HG02852 (cell line): ENCODE measurements around the gene S100A8.

Source experiments
- ATAC-seq: cut with Tn5 transposase; IDR thresholded peaks from one replicate; pipeline ENCODE4 v1.9.1; 2021; ENCODE audit warnings: mild to moderate bottlenecking, moderate library complexity; ENCODE audit not compliant: unreplicated experiment

S100A8 gene

DNA sequence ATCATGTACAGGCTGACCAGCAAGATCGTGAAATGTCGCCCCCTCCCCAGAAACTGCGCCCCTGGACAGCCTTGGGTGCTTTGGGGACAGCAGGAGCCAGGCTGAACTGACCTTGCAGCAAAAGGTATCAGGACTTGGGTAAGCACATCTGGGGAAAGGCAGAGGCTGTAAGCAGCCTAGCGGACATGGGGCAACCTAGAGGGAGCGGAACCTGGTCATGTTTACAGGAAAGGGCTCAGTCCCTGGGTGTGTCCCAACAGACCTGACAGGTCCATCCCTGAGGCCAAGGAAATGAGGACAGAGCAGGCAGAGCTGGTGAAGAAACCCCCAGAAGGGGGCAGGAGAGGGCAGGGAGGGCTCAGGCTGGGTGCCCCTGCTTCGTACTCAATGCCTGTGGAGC is 3.1 kb upstream of the S100A8 start:
- ATAC-seq = no peak

GRCh38 chr1:153392822-153393221 is 1.9 kb upstream of the S100A8 start:
- ATAC-seq = no peak

GRCh38 chr1:153392258-153392657 is 1.4 kb upstream of the S100A8 start:
- no peak for ATAC-seq

GRCh38 chr1:153389973-153390879 is 647 bp downstream of the S100A8 start:
- ATAC-seq = no peak

DNA sequence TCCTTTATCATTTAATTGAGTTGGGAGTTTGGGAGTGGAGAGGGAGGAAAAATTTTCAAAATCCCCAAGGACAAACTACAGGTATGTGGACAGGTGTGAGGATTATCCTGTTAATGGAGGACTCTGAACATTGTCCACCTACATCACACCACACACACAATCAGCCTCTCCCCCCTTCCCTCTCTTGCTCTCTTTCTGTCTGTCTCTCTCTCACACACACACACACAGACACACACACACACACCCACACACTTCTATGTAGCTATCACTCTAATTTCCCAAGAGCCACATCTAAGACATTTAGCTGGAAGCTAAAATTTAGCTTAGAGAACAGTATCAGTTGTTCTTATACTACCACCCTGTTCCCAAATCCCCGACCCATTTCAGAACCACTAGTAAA is 1.5 kb downstream of the S100A8 start:
- ATAC-seq = no peak

DNA sequence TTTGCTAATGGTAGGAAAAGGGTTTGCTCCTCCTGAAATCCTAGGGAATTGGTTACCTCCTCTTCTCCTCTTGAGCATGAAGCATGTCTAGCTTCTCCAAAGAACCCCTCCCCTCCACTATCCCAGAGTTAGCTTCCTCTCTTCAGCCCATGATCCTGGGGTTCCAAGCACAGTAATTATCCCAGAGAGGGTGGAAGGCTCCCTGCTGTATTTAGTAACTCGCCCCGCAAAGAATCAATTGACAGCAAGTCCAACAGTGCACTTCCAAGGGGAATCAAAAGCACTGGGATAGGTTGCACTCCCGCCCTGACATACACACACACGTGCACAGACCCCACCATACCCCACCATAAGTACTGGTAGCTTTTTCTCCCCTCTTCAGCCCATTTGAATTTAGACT is 3.1 kb downstream of the S100A8 start:
- no peak for ATAC-seq

- ATAC-seq = no peak
Measured at GRCh38 chr1:153387001-153387400, 3.9 kb downstream of the S100A8 start.

GRCh38 chr1:153386500-153386901 is 4.4 kb downstream of the S100A8 start:
- no peak for ATAC-seq

GRCh38 chr1:153384958-153385580 is 5.8 kb downstream of the S100A8 start:
- ATAC-seq = no peak

- ATAC-seq = no peak
Measured at GRCh38 chr1:153380711-153381110, 10.2 kb downstream of the S100A8 start.

- no peak for ATAC-seq
Measured at GRCh38 chr1:153379591-153379990, 11.3 kb downstream of the S100A8 start.

DNA sequence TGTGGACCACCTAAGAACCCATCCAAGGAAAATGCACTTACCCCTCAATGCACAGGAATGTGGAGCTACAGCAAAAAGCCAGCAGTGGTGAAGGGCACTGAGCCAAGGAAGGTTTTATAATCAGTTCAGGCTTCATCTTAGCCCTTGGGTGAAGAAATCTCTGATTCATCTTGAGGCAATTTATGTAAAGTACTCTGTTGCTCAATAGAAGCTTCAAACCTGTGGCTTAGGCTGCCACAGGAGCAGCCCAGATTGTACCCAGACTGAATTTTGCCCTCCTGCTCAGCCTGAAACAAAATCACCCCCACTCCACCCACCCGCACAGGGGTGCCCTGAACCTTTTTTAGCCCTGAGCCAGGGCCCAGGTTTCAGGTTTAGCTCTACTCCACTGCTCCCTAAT is 15.4 kb downstream of the S100A8 start, which contains the start of gene S100A12:
TSS of gene S100A12 (minus strand) at position 111 of the 400 bp plus-strand sequence. CDS start 1,029 bp downstream, outside the sequence.
- ATAC-seq = no peak

DNA sequence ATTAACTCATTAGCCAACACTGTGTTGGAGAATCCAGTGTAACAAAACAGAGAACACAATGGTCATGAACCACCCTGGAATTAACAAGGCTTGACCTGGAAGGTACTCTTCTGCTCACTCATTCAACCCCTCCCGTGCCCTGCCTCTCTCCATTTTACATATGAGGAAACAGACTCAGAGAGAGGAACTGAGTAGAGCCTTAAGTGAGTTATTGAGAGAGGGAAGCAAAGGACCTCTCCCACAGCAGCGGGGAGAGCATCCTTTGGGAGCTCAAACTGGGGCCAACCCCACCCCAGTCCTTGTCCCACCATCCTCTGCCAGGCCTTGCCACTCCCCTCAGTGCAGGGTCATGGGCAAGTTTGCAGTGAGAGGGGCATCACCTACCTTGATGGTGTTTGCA is 16.8 kb downstream of the S100A8 start:
- no peak for ATAC-seq

- no peak for ATAC-seq
Measured at GRCh38 chr1:153372571-153372970, 18.3 kb downstream of the S100A8 start.

GRCh38 chr1:153371231-153371630 is 19.6 kb downstream of the S100A8 start:
- no peak for ATAC-seq

- no peak for ATAC-seq
Measured at GRCh38 chr1:153370146-153370545, 20.7 kb downstream of the S100A8 start.

DNA sequence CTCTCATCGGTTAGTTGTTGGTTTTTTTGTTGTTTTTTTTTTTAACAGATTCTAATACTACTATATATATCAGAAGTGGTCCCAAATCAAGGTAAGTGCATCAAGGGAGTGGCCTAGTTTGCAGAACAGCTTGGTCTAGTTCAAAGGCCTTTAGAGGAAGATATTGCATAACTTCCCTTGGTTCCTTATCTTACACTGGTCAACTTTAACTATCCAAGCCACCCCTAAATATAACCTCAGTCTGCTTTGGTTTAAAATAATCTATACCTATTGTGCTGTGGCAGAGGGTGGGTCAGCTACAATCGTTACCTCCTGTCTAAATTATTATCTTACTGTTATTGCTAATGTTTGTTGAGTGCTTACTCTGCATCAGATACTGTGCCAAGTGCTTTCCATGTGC is 22.4 kb downstream of the S100A8 start:
- no peak for ATAC-seq

DNA sequence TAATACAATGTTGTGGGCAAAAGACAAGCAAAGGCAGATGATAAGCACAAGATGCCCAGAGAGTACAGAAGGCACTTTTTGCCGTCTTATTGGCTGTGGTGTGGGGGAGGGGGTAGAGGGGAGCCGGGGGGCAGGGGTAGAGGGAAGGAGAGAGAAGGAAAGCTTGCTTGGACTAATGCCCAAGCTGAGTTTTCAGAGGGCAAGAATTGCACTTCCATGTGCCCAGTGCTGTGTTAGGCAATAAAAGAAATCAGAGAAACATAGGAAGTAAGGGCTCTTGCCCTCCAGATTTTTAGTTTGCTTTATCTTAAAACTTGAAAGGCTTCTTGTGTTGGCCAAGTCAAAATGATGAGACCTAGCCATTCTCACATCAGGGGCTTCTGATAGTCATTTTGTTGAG is 23.8 kb downstream of the S100A8 start:
- no peak for ATAC-seq

DNA sequence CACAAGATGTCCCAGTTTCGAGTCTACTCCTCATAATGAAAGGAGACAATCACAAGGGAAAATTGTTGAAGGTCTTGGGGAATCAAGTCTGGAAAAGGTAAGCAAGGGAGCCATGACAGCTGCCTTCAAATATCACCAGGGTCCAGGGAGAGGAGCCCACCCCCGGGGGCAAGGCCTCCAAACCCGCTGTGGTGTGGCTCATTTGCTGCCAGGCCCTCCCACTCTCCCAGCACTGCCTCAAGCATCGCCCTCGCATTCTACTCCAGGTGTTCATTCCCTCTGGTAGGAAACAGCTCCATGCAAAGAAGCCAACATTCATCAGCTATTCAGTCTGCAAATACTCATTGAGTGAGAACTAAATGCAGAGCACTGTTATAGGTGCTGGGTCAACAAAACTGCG is 24.6 kb downstream of the S100A8 start:
- no peak for ATAC-seq

DNA sequence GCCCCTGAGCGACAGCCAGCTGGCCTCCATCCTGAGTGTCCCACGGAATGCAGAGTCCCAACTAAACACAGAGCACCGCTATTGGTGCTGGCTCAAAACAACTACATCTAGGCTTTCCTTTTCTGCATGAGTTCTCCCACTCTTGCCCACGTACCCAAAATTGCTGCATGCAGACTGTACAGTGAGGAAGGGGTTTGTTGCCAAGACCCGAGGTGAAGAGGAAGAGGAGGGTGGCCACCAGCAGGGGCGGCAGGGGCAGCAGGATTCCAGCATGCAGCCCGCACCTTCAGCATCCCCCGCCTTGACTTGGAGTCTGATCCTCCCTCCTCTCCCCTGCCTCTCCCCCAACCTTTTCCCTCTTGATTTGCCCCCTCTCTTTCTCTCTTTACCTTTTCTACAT is 25.2 kb downstream of the S100A8 start:
- no peak for ATAC-seq

- ATAC-seq = no peak
Measured at GRCh38 chr1:153364766-153365666, 25.9 kb downstream of the S100A8 start.
